ENCODE measurements around the gene NDUFA13.

The NDUFA13 gene

GRCh38 chr19:19571071-19571786, 55.2 kb downstream of the NDUFA13 start:
- no peak for DNase-seq (ENCODE audit: low read depth)

GRCh38 chr19:19575411-19575810, 59.4 kb downstream of the NDUFA13 start:
- DNase-seq (ENCODE audit: low read depth): no peak
